Stimulated activated CD4-positive, alpha-beta T cell treated with anti-CD3 and anti-CD28 coated beads, Interleukin-15, amount 100 ng/mL, for 48 hours (primary cell): ENCODE results near the gene ZNF599.
"Not testable (repeated sequence)": the region's sequence is repeated elsewhere in the genome, so short reads cannot be mapped to it uniquely, and the experiment has no call there.

Experiments used
- DNase-seq, 2 donors: peaks; one replicate each; pipeline ENCODE4 v3.0.0-alpha.2; 2020; ENCODE audit warnings: low read depth in 2 of 2

The ZNF599 gene

GRCh38 chr19:34772697-34773554 is at the start of gene ZNF599:
TSS of gene ZNF599 (minus strand) at chr19:34773215. CDS start at chr19:34772841, 374 bp downstream.
- DNase-seq, result peak; percentile 74 to 87

GRCh38 chr19:34818270-34818669 is 45.3 kb upstream of the ZNF599 start:
- DNase-seq, result no peak

GRCh38 chr19:34816708-34817107 is 43.7 kb upstream of the ZNF599 start:
- DNase-seq, result no peak

- no peak for DNase-seq
These were observed 35.6 kb upstream of the ZNF599 start for GRCh38 chr19:34808566-34808965.

DNA sequence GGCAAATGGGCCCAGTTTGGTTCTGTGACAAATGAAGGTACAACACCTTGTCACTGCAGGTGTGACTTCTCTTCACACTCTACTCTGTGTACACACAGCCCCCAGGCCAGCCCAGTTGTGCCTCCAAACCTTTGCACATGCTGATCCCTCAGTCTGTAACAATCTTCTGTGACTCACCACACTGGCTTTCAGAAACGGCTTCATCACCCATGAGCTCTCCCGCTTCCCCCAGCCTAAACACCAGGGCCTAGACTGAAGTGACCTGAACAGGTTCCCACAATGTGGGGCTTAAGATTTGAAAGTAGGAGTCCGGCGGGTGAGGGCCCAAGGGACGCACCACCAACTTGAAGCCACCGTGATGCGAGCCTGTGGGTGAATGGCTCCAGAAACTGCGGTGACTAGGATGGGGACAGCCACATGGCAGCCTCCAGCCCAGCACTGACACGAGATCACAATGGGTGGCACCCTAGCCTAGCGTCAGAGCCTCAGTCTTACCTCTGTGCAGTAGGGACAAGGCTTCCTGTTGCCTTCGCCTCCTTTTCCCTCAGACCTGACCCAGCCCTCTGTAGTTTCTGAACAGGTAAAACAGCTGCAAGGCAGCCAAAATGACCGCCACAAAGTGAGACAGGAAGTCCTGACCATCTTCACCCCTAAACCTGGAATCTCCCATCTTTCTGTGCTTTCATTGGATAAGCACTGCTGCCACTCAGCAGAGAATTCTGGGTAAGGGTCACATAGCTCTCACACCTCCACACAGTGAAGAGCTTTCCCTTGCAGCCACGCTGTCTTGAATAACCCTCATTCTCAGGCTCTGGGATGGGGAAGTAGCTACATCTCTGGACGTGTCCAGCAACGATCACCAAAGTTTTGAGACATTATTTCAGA is 34.2 kb upstream of the ZNF599 start:
- DNase-seq, result no peak

DNA sequence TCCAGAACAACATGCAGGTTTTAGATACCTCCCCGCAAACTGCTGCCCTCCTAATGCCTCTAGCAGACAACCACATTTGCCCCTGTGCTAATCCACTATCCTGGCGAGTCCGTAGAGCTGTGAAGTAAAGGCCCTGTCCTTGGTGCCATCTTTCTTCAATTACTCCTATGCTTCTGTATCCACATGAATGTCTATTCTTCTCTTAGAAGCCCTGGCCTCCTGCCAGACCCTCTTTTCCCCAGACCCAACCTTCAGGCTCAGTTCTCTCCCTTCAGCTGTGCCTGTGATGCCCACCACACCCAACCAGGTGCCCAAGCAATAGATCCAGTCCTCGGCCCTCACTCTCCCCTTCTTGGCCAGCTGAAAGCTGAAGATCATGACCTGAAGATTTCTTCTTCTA is 31.1 kb upstream of the ZNF599 start:
- DNase-seq, result no peak

DNA sequence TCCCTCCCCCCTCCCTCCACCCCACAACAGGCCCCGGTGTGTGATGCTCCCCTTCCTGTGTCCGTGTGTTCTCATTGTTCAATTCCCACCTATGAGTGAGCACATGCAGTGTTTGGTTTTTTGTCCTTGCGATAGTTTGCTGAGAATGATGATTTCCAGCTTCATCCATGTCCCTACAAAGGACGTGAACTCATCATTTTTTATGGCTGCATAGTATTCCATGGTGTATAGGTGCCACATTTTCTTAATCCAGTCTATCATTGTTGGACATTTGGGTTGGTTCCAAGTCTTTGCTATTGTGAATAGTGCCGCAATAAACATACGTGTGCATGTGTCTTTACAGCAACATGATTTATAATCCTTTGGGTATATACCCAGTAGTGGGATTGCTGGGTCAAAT is 23.9 kb upstream of the ZNF599 start:
- not testable (repeated sequence) for DNase-seq

- no peak for DNase-seq
These were observed 21.3 kb upstream of the ZNF599 start for GRCh38 chr19:34794066-34794960.

DNA sequence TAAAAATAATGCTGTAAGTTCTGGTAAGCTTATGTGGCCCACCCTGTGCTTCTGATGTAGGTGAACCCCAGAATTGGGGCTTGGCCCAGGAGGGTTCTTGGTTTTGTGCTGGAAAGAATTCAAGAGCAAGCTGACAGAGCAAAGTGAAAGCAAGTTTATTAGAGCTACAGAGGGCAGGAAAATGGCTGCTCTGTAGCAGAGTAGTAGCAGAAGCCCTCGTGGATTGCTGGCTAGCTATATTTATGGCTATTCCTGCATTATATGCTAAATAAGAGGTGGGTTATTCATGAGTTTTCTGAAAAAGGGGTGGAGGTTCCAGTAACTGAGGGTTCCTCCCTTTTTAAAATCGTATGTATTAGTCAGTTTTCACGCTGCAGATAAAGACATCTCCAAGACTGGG is 20.6 kb upstream of the ZNF599 start:
- no peak for DNase-seq

DNA sequence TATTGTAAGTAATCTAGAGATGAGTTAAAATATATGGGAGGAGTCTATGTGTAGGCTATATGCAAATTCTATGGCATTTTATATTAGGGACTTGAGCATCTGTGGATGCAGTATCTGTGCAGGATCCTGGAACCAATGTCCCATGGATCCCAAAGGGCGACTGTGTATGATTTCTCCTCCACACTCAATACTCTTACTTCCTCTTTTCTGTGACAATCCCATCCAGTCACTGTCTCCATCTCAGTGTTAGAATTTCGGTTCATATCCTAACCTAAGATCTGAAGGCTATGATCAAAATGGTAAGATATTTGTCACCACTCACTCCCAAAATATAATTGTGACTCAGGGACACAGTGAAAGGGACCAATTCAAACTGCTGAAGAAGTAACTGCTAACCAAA is 15.1 kb upstream of the ZNF599 start:
- no peak for DNase-seq

- DNase-seq, result no peak
These were observed 14.2 kb upstream of the ZNF599 start for GRCh38 chr19:34787059-34787824.

DNA sequence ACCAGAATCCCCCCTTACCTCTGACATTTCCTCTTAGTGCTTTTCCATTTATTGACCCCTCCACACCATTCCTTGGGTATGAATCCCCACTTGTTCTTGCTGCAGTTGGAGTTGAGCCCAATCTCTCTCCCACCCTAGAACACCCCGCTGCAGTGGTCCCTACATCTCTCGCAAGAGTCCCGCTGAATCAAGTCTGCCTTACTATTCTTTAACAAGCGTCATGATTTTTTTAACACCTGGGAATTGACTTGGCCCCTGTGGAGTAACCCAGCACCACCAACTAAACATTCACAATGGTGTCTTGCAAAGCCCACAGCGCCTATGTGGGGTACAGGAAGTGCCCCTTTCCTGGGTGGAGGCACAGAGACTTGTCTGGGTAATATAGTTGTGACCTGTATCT is 13.2 kb upstream of the ZNF599 start:
- no peak for DNase-seq

DNA sequence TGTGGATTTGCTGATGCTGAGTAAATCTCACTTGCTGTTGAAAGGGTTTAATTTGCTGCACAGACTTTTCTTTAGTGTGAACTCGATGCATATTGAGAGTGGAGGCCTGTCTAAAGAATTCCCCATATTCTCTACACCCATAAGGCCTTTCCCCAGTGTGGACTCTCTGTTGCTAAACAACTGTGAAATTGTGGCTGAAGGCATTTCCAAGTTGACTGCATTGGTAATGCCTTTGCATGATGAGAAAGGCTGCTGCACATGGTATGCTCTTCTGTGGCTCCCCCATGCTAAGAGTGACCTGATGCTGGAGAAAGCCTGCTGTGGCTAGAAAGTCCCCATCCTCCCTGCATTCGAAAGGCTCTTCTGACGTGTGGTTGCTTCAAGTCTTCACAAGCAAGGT is 6.6 kb upstream of the ZNF599 start:
- no peak for DNase-seq

GRCh38 chr19:34778342-34778741 is 5.3 kb upstream of the ZNF599 start:
- DNase-seq, result no peak

GRCh38 chr19:34774857-34775256 is 1.8 kb upstream of the ZNF599 start:
- DNase-seq, result no peak

GRCh38 chr19:34773555-34773864 is 495 bp upstream of the ZNF599 start:
- no peak for DNase-seq

- DNase-seq, result no peak
These were observed 5.1 kb downstream of the ZNF599 start for GRCh38 chr19:34767951-34768350.

GRCh38 chr19:34766386-34766785 is 6.6 kb downstream of the ZNF599 start:
- DNase-seq, result no peak

GRCh38 chr19:34759218-34759917 is 13.6 kb downstream of the ZNF599 start:
- DNase-seq, result no peak

- DNase-seq, result no peak
These were observed 15.6 kb downstream of the ZNF599 start for GRCh38 chr19:34757441-34757840.
